GM15510 (cell line): Measurements from ENCODE around the gene PSPN.

Experiments used
- POLR2A ChIP-seq: IDR thresholded peaks from 3 replicates; pipeline ENCODE4 v1.6.1; 2011; ENCODE audit warnings: borderline replicate concordance; ENCODE audit not compliant: insufficient read length; ENCODE audit errors: extremely low read depth

PSPN gene

DNA sequence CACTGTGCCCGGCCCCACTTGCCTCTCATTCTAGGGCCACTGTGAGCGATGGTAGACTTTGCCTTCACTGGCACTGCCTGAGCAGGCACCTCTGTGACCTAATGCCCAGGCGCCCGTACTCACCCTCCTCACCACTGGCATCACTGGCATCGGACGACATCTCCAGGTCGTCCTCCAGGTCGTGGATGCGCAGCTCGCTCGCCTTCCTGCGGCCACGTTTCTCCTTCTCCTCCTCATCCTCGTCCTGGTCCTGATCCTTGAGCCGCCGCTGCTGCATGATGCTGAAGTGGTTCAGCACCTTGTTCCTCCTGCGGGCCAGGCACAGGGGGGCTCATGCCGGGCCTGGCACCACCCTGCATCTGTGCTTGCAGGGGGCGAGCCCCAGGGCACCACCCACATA is 7.5 kb upstream of the PSPN start:
- TF ChIP-seq POLR2A = no peak

DNA sequence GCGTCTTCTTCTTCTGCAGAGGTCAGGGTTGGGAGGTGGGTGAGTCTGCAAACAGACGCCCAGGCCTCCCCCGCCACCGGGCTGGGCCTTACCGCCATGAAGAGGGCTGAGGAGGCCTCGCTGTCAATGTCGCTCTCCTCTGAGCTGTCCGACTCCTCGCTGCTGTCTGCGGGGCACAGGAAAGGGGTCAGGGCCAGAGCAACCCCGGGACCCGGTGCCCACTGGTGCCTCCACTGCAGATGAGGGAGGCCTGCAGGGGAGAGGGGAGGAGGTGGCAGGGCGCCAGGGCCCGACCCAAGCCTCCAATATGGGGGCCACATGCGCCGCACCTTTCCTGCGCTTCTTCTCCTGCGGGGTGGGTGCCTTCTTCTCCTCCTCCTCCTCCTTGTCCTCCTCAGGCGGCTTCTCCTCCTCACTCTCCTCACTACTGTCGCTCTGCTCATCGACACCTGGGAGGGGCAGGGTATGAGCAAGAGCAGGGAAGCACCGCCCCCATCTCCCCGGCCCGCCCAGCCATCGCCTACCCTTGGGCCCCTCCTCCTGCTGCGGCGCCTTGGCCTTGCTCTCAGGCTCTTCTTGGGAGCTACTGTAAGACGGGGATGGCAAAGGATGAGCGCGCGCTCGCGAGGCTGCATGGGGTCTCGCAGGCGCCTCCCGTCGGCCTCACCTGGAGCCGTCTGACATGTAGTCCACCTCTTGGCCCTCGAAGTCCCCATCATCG is 5.5 kb upstream of the PSPN start:
- TF ChIP-seq POLR2A = no peak

DNA sequence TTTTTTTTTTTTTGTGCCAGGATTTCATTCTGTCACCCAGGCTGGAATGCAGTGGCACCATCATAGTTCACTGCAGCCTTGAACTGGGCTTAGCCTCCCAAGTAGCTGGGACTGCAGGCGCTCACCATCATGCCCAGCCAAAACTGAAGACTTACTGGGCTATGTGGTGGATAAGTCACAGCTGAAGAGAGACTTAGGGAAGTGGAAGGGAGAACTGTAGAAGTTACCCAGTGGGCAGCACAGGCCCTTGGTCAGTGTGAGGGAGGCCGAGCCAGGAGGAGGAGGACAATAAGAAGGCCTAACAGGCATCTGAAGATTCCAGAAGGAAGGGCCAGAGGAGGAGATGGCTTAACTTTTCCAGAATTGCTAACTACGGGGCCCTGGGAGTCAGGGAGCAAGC is 4.0 kb upstream of the PSPN start:
- no peak for TF ChIP-seq POLR2A

DNA sequence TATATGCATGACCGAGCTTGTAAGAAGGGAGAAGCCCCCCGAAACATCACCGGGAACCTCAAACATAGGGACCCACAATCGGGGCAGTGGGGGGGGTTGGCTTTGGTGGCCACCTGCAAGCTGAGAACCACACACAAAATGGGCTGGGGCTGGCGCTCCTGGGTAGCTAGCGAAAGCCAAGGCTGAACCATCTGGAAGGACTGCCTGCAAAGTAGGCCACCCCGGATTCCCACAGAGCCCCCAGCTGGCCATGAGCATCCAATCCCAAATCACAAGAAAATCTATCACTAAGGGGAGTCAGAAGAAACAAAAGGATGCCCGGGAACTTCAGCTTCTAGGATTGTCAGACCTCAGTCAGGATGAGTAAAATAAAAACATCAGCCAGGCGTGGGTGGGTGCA is 2.8 kb upstream of the PSPN start:
- no peak for TF ChIP-seq POLR2A

DNA sequence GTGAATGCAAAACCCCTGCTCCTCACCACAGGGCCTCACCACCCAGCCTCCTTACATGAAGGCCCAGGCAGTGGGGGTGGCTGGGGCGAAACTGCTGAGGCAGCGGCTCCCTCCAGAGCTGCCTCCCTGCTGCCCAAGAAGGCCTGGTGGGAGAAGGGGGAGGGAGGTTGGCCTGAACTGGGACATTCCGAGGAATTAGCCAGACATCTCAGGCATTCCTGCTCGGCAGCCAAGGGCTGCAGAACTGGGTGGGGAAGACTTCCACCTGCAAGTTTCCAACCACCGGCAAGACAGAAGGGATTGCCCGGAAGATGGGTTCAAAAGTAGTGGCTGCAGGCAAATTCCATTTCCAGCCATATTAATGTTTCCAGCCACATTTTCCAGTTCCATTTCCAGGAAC is 2.3 kb upstream of the PSPN start:
- no peak for TF ChIP-seq POLR2A

DNA sequence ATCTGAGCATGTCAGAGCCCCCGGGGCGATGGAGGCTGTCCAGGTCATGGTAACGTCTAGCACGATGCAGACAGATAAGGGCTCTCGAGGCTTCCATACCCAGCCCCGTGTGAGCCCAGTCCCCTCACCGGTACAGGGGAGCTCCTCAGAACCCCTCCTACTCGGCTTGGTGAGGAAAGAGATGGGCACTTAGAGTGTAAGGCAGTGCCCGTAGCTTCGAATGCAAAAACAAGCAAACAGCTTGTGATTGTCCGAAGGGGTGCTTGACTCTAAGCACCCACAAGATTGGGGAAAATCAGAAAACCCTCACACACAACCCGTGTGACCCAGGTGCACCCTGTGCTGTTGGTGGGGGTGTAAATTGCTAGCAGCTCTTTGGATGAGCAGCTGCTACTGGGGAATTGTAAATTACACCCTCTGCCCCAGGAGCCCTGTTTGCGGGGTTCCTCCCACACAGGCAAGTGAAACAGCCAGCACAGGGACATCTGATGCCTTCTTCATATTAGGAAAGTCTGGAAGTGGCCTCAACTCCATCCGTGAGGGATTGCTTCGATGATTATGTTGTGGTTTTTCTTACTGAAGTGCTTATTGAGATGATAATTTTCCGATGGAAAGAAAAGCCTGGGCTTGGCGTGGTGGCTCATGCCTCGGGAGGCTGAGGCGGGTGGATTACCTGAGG is 918 bp upstream of the PSPN start:
- no peak for TF ChIP-seq POLR2A

DNA sequence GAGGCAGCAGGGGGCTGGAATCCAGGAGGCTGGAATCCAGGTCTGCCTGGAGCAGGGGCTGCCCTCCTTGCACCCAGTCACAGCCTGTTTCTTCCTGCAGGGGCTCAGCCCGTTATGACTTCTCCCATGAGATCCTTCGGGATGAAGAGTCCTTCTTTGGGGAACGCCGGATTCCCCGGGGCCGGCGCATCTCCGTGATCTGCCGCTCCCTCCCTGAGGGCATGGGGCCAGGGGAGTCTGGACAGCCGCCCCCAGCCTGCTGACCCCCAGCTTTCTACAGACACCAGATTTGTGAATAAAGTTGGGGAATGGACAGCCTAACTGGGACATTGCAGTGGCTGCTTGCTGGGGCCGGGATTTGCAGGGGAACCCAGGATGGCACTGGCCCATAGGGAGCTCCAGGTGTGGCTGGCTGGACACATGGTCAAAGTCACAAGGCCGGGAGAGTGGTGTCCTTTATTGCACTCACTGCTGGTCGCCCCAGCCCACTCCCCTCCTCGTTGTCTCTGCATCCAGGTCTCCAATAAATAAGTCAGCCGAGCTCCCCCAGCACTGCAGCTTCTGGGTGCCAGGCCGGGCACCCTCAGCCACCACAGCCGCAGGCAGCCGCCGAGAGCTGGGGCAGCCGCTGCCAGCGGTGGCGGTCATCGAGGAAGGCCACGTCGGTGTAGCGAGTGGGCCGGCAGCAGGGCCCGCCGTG is 872 bp downstream of the PSPN start:
- no peak for TF ChIP-seq POLR2A

DNA sequence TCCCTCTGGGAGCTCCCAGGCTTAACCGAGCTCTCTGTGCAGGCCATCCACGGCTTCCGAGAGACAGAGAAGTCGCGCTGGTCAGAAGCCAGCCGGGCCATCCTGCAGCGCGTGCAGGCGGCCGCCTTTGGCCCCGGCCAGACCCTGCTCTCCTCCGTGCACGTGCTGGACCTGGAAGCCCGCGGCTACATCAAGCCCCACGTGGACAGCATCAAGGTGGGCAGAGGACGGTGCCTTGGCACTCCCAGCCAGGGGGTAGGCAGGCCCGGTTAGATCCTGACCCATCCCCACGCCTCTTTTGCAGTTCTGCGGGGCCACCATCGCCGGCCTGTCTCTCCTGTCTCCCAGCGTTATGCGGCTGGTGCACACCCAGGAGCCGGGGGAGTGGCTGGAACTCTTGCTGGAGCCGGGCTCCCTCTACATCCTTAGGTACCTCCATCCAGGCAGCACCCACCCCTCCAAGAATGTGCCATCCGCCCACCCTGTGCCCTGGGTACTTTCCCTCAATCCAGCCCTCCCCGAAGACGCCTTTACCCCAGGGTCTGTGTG is 1.5 kb downstream of the PSPN start:
- TF ChIP-seq POLR2A = no peak

DNA sequence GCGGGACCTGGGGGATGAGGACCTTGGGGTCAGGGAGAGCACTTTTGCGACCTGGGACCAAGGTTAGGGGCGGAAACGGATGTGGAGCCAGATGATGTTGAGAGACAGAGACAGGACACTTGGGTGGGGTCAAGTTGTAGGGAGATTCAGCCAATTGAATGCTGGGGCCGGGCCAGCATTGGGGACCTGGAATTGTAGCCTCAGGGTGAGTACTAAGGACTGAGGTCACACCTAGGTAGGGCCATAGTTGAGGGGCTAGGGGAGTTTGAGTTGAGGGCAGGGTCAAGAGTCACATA is 2.0 kb downstream of the PSPN start:
- TF ChIP-seq POLR2A = no peak

DNA sequence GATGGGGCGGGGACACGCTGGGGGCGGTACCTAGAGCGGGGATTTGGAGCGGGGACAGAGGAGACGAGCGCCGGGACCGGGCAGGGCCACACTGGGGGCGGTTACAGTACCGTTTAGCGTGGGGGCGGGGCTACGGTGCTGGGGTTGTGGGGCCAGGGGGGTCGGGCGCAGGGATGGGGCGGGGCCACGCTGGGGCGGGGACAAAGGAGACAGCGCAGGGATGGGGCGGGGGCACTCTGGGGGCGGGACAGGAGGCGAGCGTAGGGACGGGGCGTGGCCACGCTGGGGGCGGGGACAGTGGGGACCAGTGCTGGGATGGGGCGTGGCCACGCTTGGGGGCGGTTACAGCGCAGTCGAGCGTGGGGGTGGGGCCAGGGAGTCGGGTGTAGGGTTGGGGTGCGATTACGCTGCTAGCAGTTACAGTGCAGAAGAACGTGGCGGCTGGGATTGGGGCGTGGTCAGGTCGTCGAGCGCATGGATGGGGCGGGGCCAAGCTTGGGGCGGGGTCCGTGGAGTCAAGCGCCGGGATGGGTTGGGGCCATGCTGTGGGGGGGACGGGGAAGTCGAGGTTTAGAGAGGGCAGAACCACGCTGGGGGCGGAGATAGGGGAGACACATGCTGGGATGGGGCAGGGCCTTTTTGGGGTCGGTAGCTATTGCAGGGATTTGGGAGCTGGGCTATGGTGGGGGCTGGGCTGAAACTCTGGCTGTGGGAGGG is 2.5 kb downstream of the PSPN start:
- no peak for TF ChIP-seq POLR2A

DNA sequence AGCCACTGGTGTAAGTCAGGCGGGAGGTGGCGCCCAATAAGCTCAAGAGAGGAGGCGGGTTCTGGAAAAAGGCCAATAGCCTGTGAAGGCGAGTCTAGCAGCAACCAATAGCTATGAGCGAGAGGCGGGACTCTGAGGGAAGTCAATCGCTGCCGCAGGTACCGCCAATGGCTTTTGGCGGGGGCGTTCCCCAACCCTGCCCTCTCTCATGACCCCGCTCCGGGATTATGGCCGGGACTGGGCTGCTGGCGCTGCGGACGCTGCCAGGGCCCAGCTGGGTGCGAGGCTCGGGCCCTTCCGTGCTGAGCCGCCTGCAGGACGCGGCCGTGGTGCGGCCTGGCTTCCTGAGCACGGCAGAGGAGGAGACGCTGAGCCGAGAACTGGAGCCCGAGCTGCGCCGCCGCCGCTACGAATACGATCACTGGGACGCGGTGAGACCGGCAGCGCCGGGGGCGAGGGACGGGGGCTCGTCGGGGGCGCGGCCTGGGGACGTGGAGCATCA is 3.1 kb downstream of the PSPN start, which contains the start of gene ALKBH7:
TSS of gene ALKBH7 (plus strand) at position 201 of the 502 bp plus-strand sequence. CDS start at position 228, 27 bp downstream.
- no peak for TF ChIP-seq POLR2A

DNA sequence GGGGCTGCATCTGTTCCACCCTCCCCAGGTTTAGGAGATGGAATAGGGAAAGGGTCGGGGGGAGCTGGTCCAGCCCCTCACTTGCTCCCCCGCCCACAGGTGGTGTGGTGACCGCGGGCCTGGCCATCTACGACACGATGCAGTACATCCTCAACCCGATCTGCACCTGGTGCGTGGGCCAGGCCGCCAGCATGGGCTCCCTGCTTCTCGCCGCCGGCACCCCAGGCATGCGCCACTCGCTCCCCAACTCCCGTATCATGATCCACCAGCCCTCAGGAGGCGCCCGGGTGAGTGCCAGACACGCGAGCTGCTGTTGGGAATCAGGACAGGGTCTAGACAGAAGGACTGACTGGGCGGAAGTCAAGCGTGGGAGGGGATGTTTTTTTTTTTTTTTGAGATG is 11.4 kb downstream of the PSPN start:
- TF ChIP-seq POLR2A = no peak

DNA sequence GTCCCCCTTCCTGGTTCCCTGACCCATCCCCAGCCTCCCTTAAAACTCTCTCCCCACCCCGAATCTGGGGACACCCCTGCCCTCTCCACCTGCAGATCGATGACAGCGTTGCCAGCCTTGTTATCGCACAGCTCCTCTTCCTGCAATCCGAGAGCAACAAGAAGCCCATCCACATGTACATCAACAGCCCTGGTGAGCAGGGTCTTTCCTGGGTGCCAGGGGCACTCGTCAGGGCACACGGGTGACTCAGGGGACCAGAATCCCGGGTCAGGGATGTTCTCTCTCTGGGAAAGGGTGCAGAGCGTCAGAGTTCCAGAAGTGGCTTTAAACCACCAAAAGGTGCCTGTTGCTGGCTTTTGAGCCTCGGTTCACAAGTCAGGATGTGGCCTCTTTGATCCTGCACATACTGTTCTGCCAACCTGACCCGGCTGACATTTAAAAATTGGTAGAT is 13.4 kb downstream of the PSPN start:
- no peak for TF ChIP-seq POLR2A

DNA sequence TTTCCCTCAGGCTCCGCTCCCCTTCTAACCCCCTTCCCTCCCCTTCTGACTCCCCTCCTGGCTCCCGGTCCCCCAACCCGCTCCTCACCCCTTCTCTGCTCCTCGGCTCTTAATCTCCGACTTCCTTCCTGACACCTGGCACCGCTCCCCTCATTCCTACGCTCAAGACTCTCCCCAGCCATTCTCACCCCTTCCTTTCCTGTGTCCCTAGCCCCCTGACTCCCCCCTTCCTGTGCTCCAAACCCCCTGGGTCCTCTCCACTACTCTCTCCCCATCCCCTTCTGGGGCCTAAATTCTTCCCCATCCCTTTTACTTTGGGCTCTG is 13.7 kb downstream of the PSPN start:
- TF ChIP-seq POLR2A = no peak

DNA sequence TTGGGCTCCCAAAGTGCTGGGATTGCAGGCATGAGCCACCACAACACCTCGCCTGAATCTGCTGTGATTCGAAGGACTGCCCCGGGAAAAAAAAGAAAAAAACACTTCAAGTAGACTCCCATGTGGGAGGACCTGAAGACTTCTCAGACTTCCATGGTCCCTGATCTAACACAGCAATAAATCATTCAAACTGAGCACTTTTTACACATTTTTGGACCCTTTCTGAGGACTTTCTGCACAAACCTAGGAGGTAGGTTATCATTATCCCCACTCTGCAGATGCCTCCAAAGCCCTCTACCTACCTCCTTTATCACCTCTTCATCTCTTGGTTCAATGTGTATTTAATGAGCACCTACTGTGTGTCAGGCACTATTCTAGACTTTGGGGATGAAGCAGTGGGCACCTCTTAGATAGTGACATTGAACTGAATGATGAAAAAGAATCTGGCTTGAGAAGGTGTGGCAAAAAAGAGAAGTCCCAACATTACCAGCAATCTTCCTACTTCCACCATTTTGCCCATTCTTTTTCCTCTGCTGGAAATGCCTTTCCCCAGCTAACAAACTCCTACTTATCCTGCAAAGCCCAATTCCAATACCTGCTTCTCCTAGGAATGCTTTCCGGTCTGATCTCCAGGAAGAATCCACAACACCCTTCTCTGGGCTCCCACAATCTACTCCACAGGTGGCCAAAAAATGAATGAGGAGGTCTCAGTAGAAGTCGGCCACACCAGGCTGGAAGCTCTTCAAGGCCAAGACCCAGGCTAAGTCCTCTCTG is 16.0 kb downstream of the PSPN start:
- TF ChIP-seq POLR2A = no peak

DNA sequence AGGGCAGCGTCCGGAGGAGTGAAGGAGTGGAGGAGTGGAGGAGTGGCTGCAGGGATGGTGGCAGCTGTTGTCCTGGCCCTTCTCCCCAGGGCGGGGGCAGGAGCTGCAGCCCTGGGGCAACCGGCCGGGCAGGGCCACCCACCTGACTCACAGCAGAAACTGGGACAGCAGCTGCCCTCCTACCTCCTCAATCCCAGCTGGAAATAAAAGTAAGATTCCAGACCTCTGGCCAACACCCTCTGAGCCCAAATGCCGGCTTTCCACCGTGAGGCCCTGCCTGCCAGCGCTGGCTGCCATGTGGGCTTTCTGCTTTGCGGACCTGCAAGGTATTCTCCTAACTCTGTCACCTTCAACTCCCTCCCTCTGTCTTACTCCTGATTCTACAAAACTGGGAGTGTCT is 17.7 kb downstream of the PSPN start:
- no peak for TF ChIP-seq POLR2A
